Breast epithelium (tissue), 4 donors: ENCODE results near the gene SLC17A5. TPM values are rescaled to one million over a fixed set of nuclear protein-coding genes. Genes with fewer than 3 reads are reported as not detected.

ENCODE experiments used
- DNase-seq, 2 donors: peaks; one replicate each; pipeline ENCODE4 v3.0.0-alpha.2; 2019; ENCODE audit warnings: low spot score in 2 of 2
- H3K27ac ChIP-seq, 2 donors: fragments of 200-600 bp; sonication (generic) in 1 of 2; one replicate each; pipeline ENCODE4 v1.5.1; 2016 to 2019; ENCODE audit warnings: mild to moderate bottlenecking in 1 of 2
- H3K27me3 ChIP-seq, 2 donors: fragments of 200-600 bp; sonication (generic) in 1 of 2; one replicate each; pipeline versions ENCODE4 v1.5.1 to v1.6.0; 2017 to 2019; ENCODE audit warnings: control low read depth in 1 of 2, mild to moderate bottlenecking in 1 of 2
- H3K36me3 ChIP-seq: fragments of 200-600 bp; one replicate; pipeline ENCODE4 v1.5.1; 2019
- H3K4me1 ChIP-seq, 2 donors: fragments of 200-600 bp; sonication (generic); one replicate each; pipeline ENCODE4 v1.5.1; 2016 to 2019; ENCODE audit warnings: control low read depth in 1 of 2
- H3K4me3 ChIP-seq, 3 donors: fragments of 200-600 bp; sonication (generic); 1 replicate in 2 of 3; 2 replicates in 1 of 3; pipeline ENCODE4 v1.5.1; 2016 to 2019; ENCODE audit warnings: mild to moderate bottlenecking in 3 of 3, moderate library complexity in 2 of 3
- H3K9me3 ChIP-seq, 2 donors: fragments of 200-600 bp; sonication (generic) in 1 of 2; one replicate each; pipeline ENCODE4 v1.5.1; 2016 to 2019; ENCODE audit warnings: control low read depth in 1 of 2
- POLR2A ChIP-seq: fragments of 450-650 bp; IDR thresholded peaks from one replicate; pipeline ENCODE4 v1.6.1; 2016; ENCODE audit warnings: antibody characterized with exemption, mild to moderate bottlenecking, moderate library complexity
- POLR2AphosphoS5 ChIP-seq, 3 donors: sonication (generic); formaldehyde crosslinking; IDR thresholded peaks; one replicate each; pipeline ENCODE4 v1.6.1; 2017; ENCODE audit warnings: antibody characterized with exemption in 3 of 3
- intact Hi-C: fragments of 100-400 bp; cut with DNase I; formaldehyde crosslinking; loops from one replicate; pipeline ENCODE4 v1.15.1; 2023; ENCODE audit warnings: low total_unique reads
- total RNA-seq, 3 donors: library from RNA; depleted of rRNA; stranded (reverse); fragments of >200 nt; gene quantifications; one replicate each; pipeline ENCODE4 v1.1.0, GENCODE V29; 2016
- TF ChIP-seq, protein P1 (sequence below), 3 donors: fragments of 450-650 bp; IDR thresholded peaks; one replicate each; pipeline ENCODE4 v1.5.1; 2016 to 2017; ENCODE audit warnings: antibody characterized with exemption in 3 of 3, mild to moderate bottlenecking in 3 of 3, moderate library complexity in 3 of 3

SLC17A5 gene, protein sequence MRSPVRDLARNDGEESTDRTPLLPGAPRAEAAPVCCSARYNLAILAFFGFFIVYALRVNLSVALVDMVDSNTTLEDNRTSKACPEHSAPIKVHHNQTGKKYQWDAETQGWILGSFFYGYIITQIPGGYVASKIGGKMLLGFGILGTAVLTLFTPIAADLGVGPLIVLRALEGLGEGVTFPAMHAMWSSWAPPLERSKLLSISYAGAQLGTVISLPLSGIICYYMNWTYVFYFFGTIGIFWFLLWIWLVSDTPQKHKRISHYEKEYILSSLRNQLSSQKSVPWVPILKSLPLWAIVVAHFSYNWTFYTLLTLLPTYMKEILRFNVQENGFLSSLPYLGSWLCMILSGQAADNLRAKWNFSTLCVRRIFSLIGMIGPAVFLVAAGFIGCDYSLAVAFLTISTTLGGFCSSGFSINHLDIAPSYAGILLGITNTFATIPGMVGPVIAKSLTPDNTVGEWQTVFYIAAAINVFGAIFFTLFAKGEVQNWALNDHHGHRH
- 10 to 100 TPM; 28.8 to 35.1 (median 35.0) TPM for total RNA-seq

DNA sequence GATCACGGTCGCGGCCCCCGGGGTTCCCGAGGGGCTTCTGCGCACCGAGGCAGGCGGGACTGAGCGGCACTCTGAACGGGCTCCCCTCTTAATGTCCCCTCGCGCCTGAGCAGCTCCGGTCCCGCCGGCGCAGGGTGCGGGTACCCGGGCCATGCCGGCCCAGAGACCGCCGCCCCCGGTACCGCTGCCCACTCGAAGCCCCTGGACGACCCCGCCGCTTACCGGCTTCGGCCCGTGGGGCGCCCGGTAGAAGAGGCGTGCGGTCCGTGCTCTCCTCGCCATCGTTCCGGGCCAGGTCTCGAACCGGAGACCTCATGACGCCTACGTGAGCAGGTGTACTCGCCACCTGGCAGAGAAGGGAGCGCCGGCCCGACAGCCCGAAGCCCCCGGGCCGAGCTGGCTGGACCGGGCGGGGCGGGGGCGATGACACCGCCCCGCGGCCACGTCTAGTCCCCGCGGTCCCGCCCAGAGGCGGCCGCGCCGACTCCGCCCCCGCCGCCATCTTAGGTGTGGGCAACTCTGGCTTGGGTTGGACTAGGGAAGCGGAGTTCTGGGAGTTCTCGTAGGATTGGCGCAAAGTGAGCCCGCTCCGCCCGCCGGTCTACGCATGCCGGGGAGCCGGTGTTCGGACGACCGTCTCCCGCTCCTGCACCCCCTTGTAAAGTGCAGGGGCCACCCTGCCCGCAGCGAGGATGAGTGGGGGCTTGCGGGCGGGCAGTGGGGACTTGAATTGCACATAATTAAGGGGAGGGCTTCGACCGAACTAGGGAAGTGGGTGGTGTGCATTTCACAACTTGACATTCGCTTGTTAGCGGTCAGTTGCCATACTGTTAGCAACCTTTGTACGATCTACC lies at the start of gene SLC17A5:
Gene SLC17A5 (minus strand): TSS at position 422 of the 854 bp plus-strand sequence. CDS start 106 bp downstream, at position 316.
- peak; percentile 42 to 85 (median 55) for TF ChIP-seq POLR2AphosphoS5 (IDR thresholded peaks at IDR 0.05)
- TF ChIP-seq, protein P1, sequence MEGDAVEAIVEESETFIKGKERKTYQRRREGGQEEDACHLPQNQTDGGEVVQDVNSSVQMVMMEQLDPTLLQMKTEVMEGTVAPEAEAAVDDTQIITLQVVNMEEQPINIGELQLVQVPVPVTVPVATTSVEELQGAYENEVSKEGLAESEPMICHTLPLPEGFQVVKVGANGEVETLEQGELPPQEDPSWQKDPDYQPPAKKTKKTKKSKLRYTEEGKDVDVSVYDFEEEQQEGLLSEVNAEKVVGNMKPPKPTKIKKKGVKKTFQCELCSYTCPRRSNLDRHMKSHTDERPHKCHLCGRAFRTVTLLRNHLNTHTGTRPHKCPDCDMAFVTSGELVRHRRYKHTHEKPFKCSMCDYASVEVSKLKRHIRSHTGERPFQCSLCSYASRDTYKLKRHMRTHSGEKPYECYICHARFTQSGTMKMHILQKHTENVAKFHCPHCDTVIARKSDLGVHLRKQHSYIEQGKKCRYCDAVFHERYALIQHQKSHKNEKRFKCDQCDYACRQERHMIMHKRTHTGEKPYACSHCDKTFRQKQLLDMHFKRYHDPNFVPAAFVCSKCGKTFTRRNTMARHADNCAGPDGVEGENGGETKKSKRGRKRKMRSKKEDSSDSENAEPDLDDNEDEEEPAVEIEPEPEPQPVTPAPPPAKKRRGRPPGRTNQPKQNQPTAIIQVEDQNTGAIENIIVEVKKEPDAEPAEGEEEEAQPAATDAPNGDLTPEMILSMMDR (IDR thresholded peaks at IDR 0.05), result no peak
- no peaks in the 10 kb centered on the region for H3K36me3 ChIP-seq
- DNase-seq, result peak; percentile 93
- H3K4me3 ChIP-seq, result peak within 1 kb of the TSS; percentile 83 to 100 (median 90)
- H3K27me3 ChIP-seq, result no peaks in the 10 kb centered on the region
- no peaks in the 10 kb centered on the region for H3K4me1 ChIP-seq
- intact Hi-C loops, result no loop called here
- no peaks in the 10 kb centered on the region for H3K9me3 ChIP-seq
- peak within 1 kb of the TSS; percentile 94 to 97 for H3K27ac ChIP-seq

DNA sequence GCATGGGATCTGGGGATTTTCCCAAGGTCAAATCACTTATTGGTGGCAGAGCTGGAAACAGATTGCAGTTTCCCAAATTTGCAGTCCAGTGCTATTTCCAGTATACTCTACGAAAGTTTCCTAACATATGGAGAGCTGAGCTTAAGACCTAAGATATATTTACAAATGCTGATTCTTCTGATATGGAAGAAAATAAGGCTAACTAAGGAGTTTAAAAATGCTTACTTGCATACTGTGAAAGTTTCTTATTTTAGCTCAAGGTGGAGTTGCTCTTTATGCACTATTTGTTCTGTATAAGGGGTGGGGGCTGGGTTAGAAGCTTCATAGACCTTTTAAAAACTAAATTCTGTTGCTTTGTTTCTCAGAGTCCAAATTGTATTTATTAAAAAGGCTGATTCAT lies 49.7 kb upstream of the SLC17A5 start:
- Histone ChIP-seq H3K4me1 (no peaks in the 10 kb centered on the region), H3K9me3 (no peaks in the 10 kb centered on the region), H3K36me3 (no peaks in the 10 kb centered on the region), H3K27me3 (no peaks in the 10 kb centered on the region), H3K4me3 (no peak overlapping the region), H3K27ac (peak overlapping the region; percentile 31 to 89)
- no peak for TF ChIP-seq POLR2AphosphoS5 (IDR thresholded peaks at IDR 0.05)
- TF ChIP-seq, protein P1 (IDR thresholded peaks at IDR 0.05), result no peak
- DNase-seq, result no peak
- intact Hi-C loops, result no loop called here

DNA sequence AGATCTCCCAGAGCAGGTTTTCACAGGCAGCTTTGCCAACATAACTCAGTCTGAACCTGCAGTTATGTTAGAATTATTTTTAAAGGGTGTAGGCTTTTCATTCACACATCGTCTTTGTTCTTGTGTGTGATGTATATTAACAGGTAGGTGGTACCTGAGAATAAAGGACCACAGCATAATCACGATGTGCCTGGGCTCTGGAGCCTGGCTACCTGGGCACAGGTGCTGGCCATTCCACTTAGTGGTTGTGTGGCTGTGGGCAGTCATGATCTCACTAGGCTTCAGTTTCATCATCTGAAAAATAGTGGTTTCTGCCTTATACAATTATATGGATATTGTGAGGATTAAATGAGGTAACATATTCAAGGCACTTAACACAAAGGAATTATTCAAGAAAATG lies 48.7 kb upstream of the SLC17A5 start:
- no peak for DNase-seq
- Histone ChIP-seq H3K9me3 (no peaks in the 10 kb centered on the region), H3K4me1 (no peaks in the 10 kb centered on the region), H3K27me3 (no peaks in the 10 kb centered on the region), H3K27ac (no peak overlapping the region), H3K4me3 (no peak overlapping the region), H3K36me3 (no peaks in the 10 kb centered on the region)
- TF ChIP-seq POLR2A (no peak), POLR2AphosphoS5 (IDR thresholded peaks at IDR 0.05) (no peak)
- TF ChIP-seq, protein P1 (IDR thresholded peaks at IDR 0.05), result no peak
- intact Hi-C loops, result no loop called here

DNA sequence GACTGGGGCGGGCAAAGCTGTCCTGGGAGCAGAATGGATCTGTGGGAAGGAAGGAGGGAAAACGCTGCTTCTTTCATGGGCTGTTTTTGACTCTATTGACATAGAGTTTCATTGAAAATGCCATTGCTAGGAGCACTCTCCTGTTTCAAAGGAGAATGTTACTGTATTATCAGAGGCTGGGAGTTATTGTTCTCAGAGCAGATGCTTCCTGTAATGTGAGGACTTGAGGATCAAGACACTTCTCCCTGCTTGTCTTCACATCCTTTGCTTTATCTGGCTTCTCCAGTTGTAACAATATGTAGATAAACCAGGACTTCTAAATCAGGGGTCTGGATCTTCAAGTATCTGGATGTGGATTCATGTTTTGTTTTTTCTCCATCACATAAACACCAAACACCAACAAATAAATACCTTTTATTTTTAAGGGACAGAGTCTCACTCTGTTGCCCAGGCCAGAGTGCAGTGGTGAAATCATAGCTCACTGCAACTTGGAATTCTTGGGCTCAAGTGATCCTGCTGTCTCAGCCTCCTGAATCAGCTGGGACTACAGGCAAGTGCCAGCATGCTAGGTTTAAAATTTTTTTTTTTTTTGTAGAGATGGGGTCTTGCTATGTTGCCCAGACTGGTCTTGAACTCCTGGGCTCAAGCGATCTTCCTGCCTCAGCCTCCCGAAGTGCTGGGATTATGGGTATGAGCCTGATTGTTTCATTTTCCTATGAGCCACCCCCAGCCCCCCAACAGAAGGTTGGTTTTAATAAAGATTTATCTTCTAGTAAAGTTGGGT lies 46.1 kb upstream of the SLC17A5 start:
- no peak for TF ChIP-seq POLR2A
- no peak for TF ChIP-seq POLR2AphosphoS5 (IDR thresholded peaks at IDR 0.05)
- Histone ChIP-seq H3K36me3 (no peaks in the 10 kb centered on the region), H3K4me1 (no peaks in the 10 kb centered on the region), H3K27me3 (no peaks in the 10 kb centered on the region), H3K27ac (no peak overlapping the region), H3K9me3 (no peaks in the 10 kb centered on the region), H3K4me3 (no peak overlapping the region)
- no peak for DNase-seq
- intact Hi-C loops, result no loop called here

DNA sequence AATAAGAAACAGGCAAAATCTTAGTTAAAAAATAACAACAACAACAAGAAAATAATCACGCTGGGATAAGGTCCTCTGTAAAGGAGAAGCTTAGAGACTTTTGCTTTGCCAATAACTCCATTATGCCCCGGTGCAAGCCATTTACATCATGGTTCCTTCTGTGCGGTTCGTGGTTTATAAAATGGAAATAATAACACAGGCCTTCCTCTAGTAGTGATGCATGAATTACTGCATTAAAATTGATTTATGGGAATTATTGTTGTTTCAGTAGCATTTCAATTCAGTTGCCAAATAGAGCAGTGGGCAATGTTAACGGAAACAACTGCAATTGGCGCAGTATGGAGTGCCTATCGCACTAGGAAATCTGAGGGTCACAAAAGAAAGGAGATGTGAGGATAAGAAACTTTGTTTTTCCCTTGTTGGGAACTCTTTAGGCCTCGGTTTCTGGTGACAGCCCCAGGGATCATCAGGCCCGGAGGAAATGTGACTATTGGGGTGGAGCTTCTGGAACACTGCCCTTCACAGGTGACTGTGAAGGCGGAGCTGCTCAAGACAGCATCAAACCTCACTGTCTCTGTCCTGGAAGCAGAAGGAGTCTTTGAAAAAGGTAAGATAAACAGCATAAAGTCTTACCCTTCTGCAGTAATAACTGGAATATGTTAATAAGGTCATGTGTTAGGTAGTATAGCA lies 43.3 kb upstream of the SLC17A5 start:
- intact Hi-C loops, result no loop called here
- Histone ChIP-seq H3K9me3 (no peaks in the 10 kb centered on the region), H3K4me1 (no peaks in the 10 kb centered on the region), H3K27ac (no peak overlapping the region), H3K36me3 (no peaks in the 10 kb centered on the region), H3K4me3 (peak overlapping the region in 2 of 3 donors; percentile 64 to 82), H3K27me3 (no peaks in the 10 kb centered on the region)
- TF ChIP-seq POLR2A, result no peak
- no peak for DNase-seq
